ENCODE measurements around the gene FOXO6.

DNA sequence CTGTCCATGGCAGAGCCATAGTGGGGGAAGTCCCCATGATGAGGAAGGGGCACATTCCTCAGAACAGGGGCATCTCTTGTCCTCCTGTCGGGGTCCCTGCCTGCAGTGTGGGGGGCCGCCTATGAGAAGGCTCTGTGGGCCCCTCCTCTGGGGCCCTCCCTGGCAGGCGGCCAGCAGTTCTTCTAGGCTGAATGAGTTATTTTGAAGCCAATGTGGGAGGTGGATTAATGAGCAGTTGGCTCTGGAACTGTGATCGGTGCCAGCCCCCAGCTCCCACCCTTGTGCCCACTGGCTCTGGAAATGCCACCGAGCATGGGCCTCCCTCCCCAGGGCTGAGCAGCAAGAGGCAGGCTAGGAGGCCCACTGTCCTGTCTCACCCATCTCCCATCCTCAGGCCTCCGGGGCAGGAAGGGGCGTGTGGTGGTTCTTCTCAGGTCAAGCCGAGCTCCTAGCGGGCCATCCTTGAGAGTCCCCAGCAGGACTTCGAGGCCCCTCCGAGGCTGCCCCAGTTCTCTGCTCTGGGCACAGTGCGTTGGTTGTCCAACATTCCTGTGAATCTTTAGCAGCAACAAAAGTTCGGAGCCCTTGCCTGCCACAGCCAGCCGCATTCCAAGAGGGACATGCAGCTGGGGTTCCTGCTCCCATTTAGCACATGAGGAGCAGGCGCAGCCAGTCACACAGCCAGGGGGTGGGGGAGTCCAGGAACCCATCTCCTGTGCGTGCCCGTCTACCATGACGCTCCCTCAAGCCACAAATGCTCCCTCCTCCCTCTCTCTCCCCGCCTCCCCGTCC lies 66.1 kb downstream of the FOXO6 start:
- TF ChIP-seq POLR2A (IDR thresholded peaks at IDR 0.05) (no peak), POLR2AphosphoS5 (IDR thresholded peaks at IDR 0.05) (no peak)

Data from prostate gland (tissue), 1 donor.